ENCODE results near the gene GTPBP10. TPM values are rescaled to one million over a fixed set of nuclear protein-coding genes. Genes with fewer than 3 reads are reported as not detected.

Gene GTPBP10
- total and polyA plus RNA-seq, 2 of the 13 experiments (the other 11 are each of a cell fraction or from before 2014, with no cell fraction given), result 13.3 to 38.7 TPM

DNA sequence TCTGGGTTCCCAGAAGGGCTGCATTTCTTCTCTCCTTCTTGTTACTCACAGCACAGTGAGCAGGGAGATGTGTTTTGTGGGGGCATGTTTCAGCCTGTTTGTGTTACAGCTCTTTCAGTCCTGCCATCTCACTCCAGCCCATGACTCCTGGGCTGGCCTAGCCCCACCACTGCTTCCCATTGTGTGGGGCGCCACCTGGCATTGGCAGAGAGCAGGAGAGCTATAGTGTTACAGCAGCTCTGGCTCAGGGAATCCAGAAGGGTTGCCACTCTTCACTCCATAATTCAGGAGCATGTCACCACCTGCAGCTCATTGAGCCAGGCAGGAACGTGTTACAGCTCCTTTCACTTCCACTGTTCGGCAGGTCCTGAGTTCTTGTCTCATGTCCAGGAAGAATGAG lies 86.7 kb downstream of the GTPBP10 start:
- intact Hi-C loops (cut with micrococcal nuclease; ENCODE audit: unreplicated experiment), result no loop called here
- Histone ChIP-seq H3K9me3 (ENCODE audit: low read length) (no peaks in the 10 kb centered on the region), H3K36me3 (replicated peaks in 1 of 2; ENCODE audit: control insufficient read depth in 1 of 2, insufficient read depth in 2 of 2, low read length in 2 of 2) (no peaks in the 10 kb centered on the region), H3K27ac (ENCODE audit: extremely low read length, insufficient read depth, low read length) (no peak overlapping the region), H4K20me1 (ENCODE audit: insufficient read depth, low read length) (no peaks in the 10 kb centered on the region), H3K4me1 (ENCODE audit: insufficient read depth, low read length) (no peaks in the 10 kb centered on the region), H3K4me3 (replicated peaks in 1 of 3; ENCODE audit: insufficient read depth in 1 of 3, low read depth in 2 of 3, low read length in 3 of 3) (no peak overlapping the region), H3K27me3 (ENCODE audit: control insufficient read depth in 1 of 2, insufficient read depth in 2 of 2, low read length in 2 of 2) (0 out of 5 replicates have a peak, but pooled peaks cover 0 to 1% of the 10 kb centered on the region in 2 experiments), H2AFZ (ENCODE audit: low read length) (no peak overlapping the region), H3K9ac (ENCODE audit: insufficient read depth, low read depth, low read length) (no peak overlapping the region), H3K79me2 (ENCODE audit: insufficient read depth, low read length) (no peaks in the 10 kb centered on the region), H3K4me2 (ENCODE audit: low read depth, low read length) (no peak overlapping the region)
- peak; percentile 81 for ATAC-seq
- in situ Hi-C loops (cut with HindIII; ENCODE audit: extremely low pct_ligation_motif_present, low pct_unique_long_range_greater_than_20kb), result no loop called here
- DNase-seq (ENCODE audit: low spot score), result no peak
- WGBS (ENCODE audit: low lambda C conversion rate), result 45% methylated on average over 3 of the region's 3 CpGs
- BruUV-seq (replicated peaks), result no TSS peak
- ChIA-PET CTCF (ENCODE audit: low intra/inter-chr PET ratio, low total read pairs) (no interaction called here), POLR2A (no interaction called here)
- FAIRE-seq, result no peak
- TF ChIP-seq, protein P1, sequence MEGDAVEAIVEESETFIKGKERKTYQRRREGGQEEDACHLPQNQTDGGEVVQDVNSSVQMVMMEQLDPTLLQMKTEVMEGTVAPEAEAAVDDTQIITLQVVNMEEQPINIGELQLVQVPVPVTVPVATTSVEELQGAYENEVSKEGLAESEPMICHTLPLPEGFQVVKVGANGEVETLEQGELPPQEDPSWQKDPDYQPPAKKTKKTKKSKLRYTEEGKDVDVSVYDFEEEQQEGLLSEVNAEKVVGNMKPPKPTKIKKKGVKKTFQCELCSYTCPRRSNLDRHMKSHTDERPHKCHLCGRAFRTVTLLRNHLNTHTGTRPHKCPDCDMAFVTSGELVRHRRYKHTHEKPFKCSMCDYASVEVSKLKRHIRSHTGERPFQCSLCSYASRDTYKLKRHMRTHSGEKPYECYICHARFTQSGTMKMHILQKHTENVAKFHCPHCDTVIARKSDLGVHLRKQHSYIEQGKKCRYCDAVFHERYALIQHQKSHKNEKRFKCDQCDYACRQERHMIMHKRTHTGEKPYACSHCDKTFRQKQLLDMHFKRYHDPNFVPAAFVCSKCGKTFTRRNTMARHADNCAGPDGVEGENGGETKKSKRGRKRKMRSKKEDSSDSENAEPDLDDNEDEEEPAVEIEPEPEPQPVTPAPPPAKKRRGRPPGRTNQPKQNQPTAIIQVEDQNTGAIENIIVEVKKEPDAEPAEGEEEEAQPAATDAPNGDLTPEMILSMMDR (CRISPR knock-in tag; IDR thresholded peaks at IDR 0.05), result peak; percentile 30
- TF ChIP-seq RXRA (CRISPR knock-in tag; IDR thresholded peaks at IDR 0.05), result no peak

Other genes starting within 250 kb of the GTPBP10 start
- 17.3 and 24.2 TPM in 2 replicates for gene STEAP1, start 192.2 kb upstream of the GTPBP10 start, total RNA-seq (2016; rRNA removed; fragmentation: Illumina TruSeq; extraction: Trizol)
- 22.2 and 23.2 TPM in 2 replicates for gene STEAP1, start 192.2 kb upstream of the GTPBP10 start, polyA plus RNA-seq (2011; rRNA removed)
- 3.5 and 4.3 TPM in 2 replicates for gene STEAP2, start 135.0 kb upstream of the GTPBP10 start, total RNA-seq (2016; rRNA removed; fragmentation: Illumina TruSeq; extraction: Trizol)
- gene STEAP2, start 135.0 kb upstream of the GTPBP10 start, polyA plus RNA-seq (2011; rRNA removed), result 4.4 and 4.5 TPM in 2 replicates
- 2.7 and 4.0 TPM in 2 replicates for gene CFAP69, start 101.5 kb upstream of the GTPBP10 start, total RNA-seq (2016; rRNA removed; fragmentation: Illumina TruSeq; extraction: Trizol)
- 2.2 and 2.4 TPM in 2 replicates for gene CFAP69, start 101.5 kb upstream of the GTPBP10 start, polyA plus RNA-seq (2011; rRNA removed)
- not detected in 2 replicates for gene FAM237B, start 25.4 kb upstream of the GTPBP10 start, total RNA-seq (2016; rRNA removed; fragmentation: Illumina TruSeq; extraction: Trizol)
- gene FAM237B, start 25.4 kb upstream of the GTPBP10 start, polyA plus RNA-seq (2011; rRNA removed), result not detected in 2 replicates
- 32.0 and 44.1 TPM in 2 replicates for gene CLDN12, start 56.7 kb downstream of the GTPBP10 start, total RNA-seq (2016; rRNA removed; fragmentation: Illumina TruSeq; extraction: Trizol)
- gene CLDN12, start 56.7 kb downstream of the GTPBP10 start, polyA plus RNA-seq (2011; rRNA removed), result 114 and 124 TPM in 2 replicates
- not detected in 2 replicates for gene PTTG1IP2, start 122.9 kb downstream of the GTPBP10 start, total RNA-seq (2016; rRNA removed; fragmentation: Illumina TruSeq; extraction: Trizol)
- gene PTTG1IP2, start 122.9 kb downstream of the GTPBP10 start, polyA plus RNA-seq (2011; rRNA removed), result not detected in 2 replicates
- 0.66 and 0.71 TPM in 2 replicates for gene CDK14, start 249.6 kb downstream of the GTPBP10 start, total RNA-seq (2016; rRNA removed; fragmentation: Illumina TruSeq; extraction: Trizol)
- 0.16 and 0.26 TPM in 2 replicates for gene CDK14, start 249.6 kb downstream of the GTPBP10 start, polyA plus RNA-seq (2011; rRNA removed)